Loucy (cell line): ENCODE data around the gene WNK2.

Source experiments
- H2AFZ ChIP-seq: fragments of 200-600 bp; sonication (generic); 2 replicates; pipeline ENCODE4 v1.6.0; 2016; ENCODE audit warnings: antibody characterized with exemption, mild to moderate bottlenecking, low read length, moderate library complexity
- H3F3A ChIP-seq: fragments of 200-600 bp; 2 replicates; pipeline ENCODE4 v1.6.0; 2016; ENCODE audit warnings: antibody characterized with exemption, low read depth, mild to moderate bottlenecking
- H3K27me3 ChIP-seq: fragments of 200-600 bp; sonication (generic); 2 replicates; pipeline ENCODE4 v1.6.1; 2014; ENCODE audit warnings: low read length, mild to moderate bottlenecking; ENCODE audit not compliant: insufficient read depth, poor library complexity, severe bottlenecking
- H3K36me3 ChIP-seq: fragments of 200-600 bp; sonication (generic); 2 replicates; pipeline ENCODE4 v1.6.1; 2016; ENCODE audit warnings: low read length; ENCODE audit not compliant: insufficient read depth
- H3K4me1 ChIP-seq: fragments of 200-600 bp; sonication (generic); 2 replicates; pipeline ENCODE4 v1.5.1; 2014; ENCODE audit warnings: low read length, mild to moderate bottlenecking; ENCODE audit not compliant: insufficient read depth, poor library complexity, severe bottlenecking
- H3K4me2 ChIP-seq: fragments of 200-600 bp; sonication (generic); 2 replicates; pipeline ENCODE4 v1.6.0; 2014; ENCODE audit warnings: antibody characterized with exemption, low read length, low read depth, mild to moderate bottlenecking; ENCODE audit not compliant: poor library complexity, severe bottlenecking
- H3K4me3 ChIP-seq: fragments of 200-600 bp; sonication (generic); 2 replicates; pipeline ENCODE4 v1.5.1; 2014; ENCODE audit warnings: low read length, mild to moderate bottlenecking, mixed read lengths; ENCODE audit not compliant: poor library complexity, severe bottlenecking
- H3K79me2 ChIP-seq: fragments of 200-600 bp; sonication (generic); 2 replicates; pipeline ENCODE4 v1.6.1; 2014; ENCODE audit warnings: low read length; ENCODE audit not compliant: insufficient read depth
- H3K9ac ChIP-seq: fragments of 200-600 bp; sonication (generic); 2 replicates; pipeline ENCODE4 v1.6.0; 2014; ENCODE audit warnings: mild to moderate bottlenecking, low read depth, low read length, moderate library complexity; ENCODE audit not compliant: poor library complexity, severe bottlenecking
- H3K9me2 ChIP-seq: fragments of 200-600 bp; sonication (generic); replicated peaks from 2 replicates; pipeline ENCODE4 v1.6.1; 2016; ENCODE audit warnings: low read depth, low read length, mixed read lengths
- H3K9me3 ChIP-seq: fragments of 200-600 bp; sonication (generic); 2 replicates; pipeline ENCODE4 v1.6.1; 2014; ENCODE audit warnings: mild to moderate bottlenecking, antibody characterized with exemption, low read length, low read depth; ENCODE audit not compliant: insufficient read depth
- H4K20me1 ChIP-seq: fragments of 200-600 bp; sonication (generic); 2 replicates; pipeline ENCODE4 v1.6.0; 2014; ENCODE audit warnings: antibody characterized with exemption, low read length, mild to moderate bottlenecking; ENCODE audit not compliant: insufficient read depth, poor library complexity, severe bottlenecking
- CTCF ChIP-seq: fragments of 200-600 bp; sonication (generic); conservative IDR thresholded peaks from 2 replicates; pipeline ENCODE4 v1.5.1; 2014; ENCODE audit warnings: mild to moderate bottlenecking, antibody characterized with exemption, low read length
- EZH2phosphoT487 ChIP-seq: fragments of 200-600 bp; IDR thresholded peaks from 2 replicates; pipeline ENCODE4 v1.6.1; 2018; ENCODE audit warnings: antibody characterized with exemption, mild to moderate bottlenecking, moderate library complexity, borderline replicate concordance

The WNK2 gene

GRCh38 chr9:93230185-93230584 lies 46.2 kb downstream of the WNK2 start:
- H3K9me2 ChIP-seq, result no peaks in the 10 kb centered on the region
- no peaks in the 10 kb centered on the region for H3F3A ChIP-seq
- H3K79me2 ChIP-seq, result no peaks in the 10 kb centered on the region
- no peak overlapping the region for H3K4me2 ChIP-seq
- H3K9ac ChIP-seq, result no peak overlapping the region
- H3K4me3 ChIP-seq, result no peak overlapping the region
- no peaks in the 10 kb centered on the region for H3K27me3 ChIP-seq
- H3K4me1 ChIP-seq, result no peaks in the 10 kb centered on the region
- H3K36me3 ChIP-seq, result no peaks in the 10 kb centered on the region
- H3K9me3 ChIP-seq, result no peaks in the 10 kb centered on the region
- no peaks in the 10 kb centered on the region for H4K20me1 ChIP-seq
- TF ChIP-seq EZH2phosphoT487, result no peak
- TF ChIP-seq CTCF, result no peak
- no peak overlapping the region for H2AFZ ChIP-seq

DNA sequence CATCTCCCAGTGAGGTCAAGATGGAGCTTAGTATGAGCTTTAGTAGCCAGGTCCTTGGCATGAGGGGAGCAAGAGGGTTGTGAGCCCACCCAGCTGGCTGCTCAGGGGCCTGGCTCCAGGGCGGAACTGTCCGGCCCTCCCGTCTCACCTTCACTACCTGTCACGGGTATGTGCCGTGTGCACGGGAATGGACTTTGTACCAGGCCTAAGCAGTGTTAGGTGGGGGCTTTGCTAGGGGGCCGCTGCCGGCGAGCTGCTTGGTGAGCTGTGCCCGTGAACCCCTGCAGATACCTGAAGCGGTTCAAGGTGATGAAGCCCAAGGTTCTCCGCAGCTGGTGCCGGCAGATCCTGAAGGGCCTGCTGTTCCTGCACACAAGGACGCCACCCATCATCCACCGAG lies 46.7 kb downstream of the WNK2 start:
- no peak overlapping the region for H3K4me2 ChIP-seq
- H3K79me2 ChIP-seq, result no peaks in the 10 kb centered on the region
- no peaks in the 10 kb centered on the region for H3K9me2 ChIP-seq
- TF ChIP-seq CTCF (no peak), EZH2phosphoT487 (no peak)
- H3K4me1 ChIP-seq, result no peaks in the 10 kb centered on the region
- no peak overlapping the region for H3K9ac ChIP-seq
- H3K9me3 ChIP-seq, result no peaks in the 10 kb centered on the region
- H3F3A ChIP-seq, result no peaks in the 10 kb centered on the region
- H3K4me3 ChIP-seq, result no peak overlapping the region
- H2AFZ ChIP-seq, result no peak overlapping the region
- no peaks in the 10 kb centered on the region for H3K27me3 ChIP-seq
- H3K36me3 ChIP-seq, result no peaks in the 10 kb centered on the region
- H4K20me1 ChIP-seq, result no peaks in the 10 kb centered on the region

DNA sequence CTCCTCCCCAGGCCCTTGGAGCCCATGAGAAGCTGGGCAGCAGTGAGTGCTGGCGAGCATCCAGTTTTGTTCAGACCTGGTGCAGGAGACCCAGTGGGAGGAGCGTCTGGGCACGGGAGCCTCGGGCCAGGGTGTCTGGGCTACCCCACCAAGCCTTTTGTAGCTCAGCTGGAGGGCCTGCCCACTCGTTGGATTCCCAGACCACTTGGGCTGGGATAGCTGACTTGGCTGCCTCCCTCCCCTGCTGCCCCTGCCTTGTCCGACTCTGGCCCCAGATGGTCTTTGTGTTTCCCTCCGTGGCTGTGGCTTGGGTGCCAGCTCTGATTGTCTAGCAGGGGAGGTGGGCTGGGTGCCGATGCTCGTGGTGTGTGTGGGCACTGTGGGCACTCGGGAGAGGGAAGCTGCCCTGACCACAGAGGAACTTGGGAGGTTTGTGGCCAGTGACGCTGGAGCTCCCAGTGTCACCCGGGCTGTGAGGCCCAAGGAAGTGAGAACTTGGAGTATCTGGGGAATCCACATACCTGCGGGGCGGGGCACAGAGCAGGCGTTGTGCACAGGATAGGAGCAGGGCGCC lies 47.3 kb downstream of the WNK2 start:
- Histone ChIP-seq H3K9me3 (no peaks in the 10 kb centered on the region), H4K20me1 (no peaks in the 10 kb centered on the region), H3K9ac (no peak overlapping the region), H3K27me3 (no peaks in the 10 kb centered on the region), H2AFZ (no peak overlapping the region), H3F3A (no peaks in the 10 kb centered on the region), H3K4me2 (no peak overlapping the region), H3K4me3 (no peak overlapping the region), H3K36me3 (no peaks in the 10 kb centered on the region), H3K9me2 (no peaks in the 10 kb centered on the region), H3K79me2 (no peaks in the 10 kb centered on the region), H3K4me1 (no peaks in the 10 kb centered on the region)
- TF ChIP-seq EZH2phosphoT487 (no peak), CTCF (no peak)
